GM12878 (cell line): ENCODE measurements around the gene RUNX3. TPM values are rescaled to one million over a fixed set of nuclear protein-coding genes. Genes with fewer than 3 reads are reported as not detected.

Source experiments
- BCL11A ChIP-seq: IDR thresholded peaks from 2 replicates; pipeline ENCODE4 v1.6.1; 2011; ENCODE audit warnings: low read depth, low read length
- BMI1 ChIP-seq: fragments of 450-650 bp; IDR thresholded peaks from 2 replicates; pipeline ENCODE4 v1.6.1; 2016; ENCODE audit warnings: mild to moderate bottlenecking, moderate library complexity, borderline replicate concordance
- CHD2 ChIP-seq: IDR thresholded peaks from 2 replicates; pipeline ENCODE4 v1.6.1; 2011; ENCODE audit warnings: low read depth, low read length, improper control_type of control experiment, borderline replicate concordance
- E4F1 ChIP-seq: fragments of 450-650 bp; IDR thresholded peaks from 2 replicates; pipeline ENCODE4 v1.6.1; 2018; ENCODE audit warnings: borderline replicate concordance, mild to moderate bottlenecking; ENCODE audit not compliant: partially characterized antibody
- ETV6 ChIP-seq, 2 experiments: fragments of 450-650 bp in 1 of 2; IDR thresholded peaks in 1 of 2; conservative IDR thresholded peaks in 1 of 2; 2 replicates each; pipeline ENCODE4 v1.6.1; 2014; ENCODE audit warnings: antibody characterized with exemption in 1 of 2, borderline replicate concordance in 1 of 2, low read depth in 1 of 2, mild to moderate bottlenecking in 1 of 2, moderate library complexity in 1 of 2
- HCFC1 ChIP-seq: fragments of 150-350 bp; IDR thresholded peaks from 2 replicates; pipeline ENCODE4 v1.6.1; 2014; ENCODE audit warnings: low read length
- HDGF ChIP-seq: fragments of 450-650 bp; IDR thresholded peaks from 2 replicates; pipeline ENCODE4 v1.6.1; 2016; ENCODE audit warnings: antibody characterized with exemption
- IKZF1 ChIP-seq: fragments of 450-650 bp; conservative IDR thresholded peaks from 2 replicates; pipeline ENCODE4 v1.6.1; 2017; ENCODE audit warnings: antibody characterized with exemption, mild to moderate bottlenecking
- JUNB ChIP-seq: IDR thresholded peaks from 2 replicates; pipeline ENCODE4 v1.6.1; 2016; ENCODE audit warnings: antibody characterized with exemption, mild to moderate bottlenecking
- JUND ChIP-seq: IDR thresholded peaks from 2 replicates; pipeline ENCODE4 v1.6.1; 2012; ENCODE audit warnings: low read depth, mild to moderate bottlenecking, low read length, improper control_type of control experiment, moderate library complexity
- NFIC ChIP-seq: IDR thresholded peaks from 2 replicates; pipeline ENCODE4 v1.6.1; 2012; ENCODE audit warnings: low read depth, mild to moderate bottlenecking, inconsistent platforms, low read length, moderate library complexity
- NR2C1 ChIP-seq: fragments of 450-650 bp; IDR thresholded peaks from 2 replicates; pipeline ENCODE4 v1.6.1; 2017; ENCODE audit warnings: antibody characterized with exemption, mild to moderate bottlenecking, moderate library complexity
- PML ChIP-seq: IDR thresholded peaks from 2 replicates; pipeline ENCODE4 v1.6.1; 2012; ENCODE audit warnings: low read length, inconsistent platforms
- POLR2AphosphoS5 ChIP-seq: IDR thresholded peaks from 2 replicates; pipeline ENCODE4 v1.6.1; 2011; ENCODE audit warnings: mild to moderate bottlenecking, low read length, inconsistent platforms
- RAD51 ChIP-seq: fragments of 450-650 bp; IDR thresholded peaks from 2 replicates; pipeline ENCODE4 v1.6.1; 2016; ENCODE audit warnings: moderate library complexity, mild to moderate bottlenecking, inconsistent platforms
- RUNX3 ChIP-seq: IDR thresholded peaks from 2 replicates; pipeline ENCODE4 v1.6.1; 2012; ENCODE audit warnings: low read length, inconsistent platforms
- TBL1XR1 ChIP-seq: IDR thresholded peaks from 2 replicates; pipeline ENCODE4 v1.6.1; 2012; ENCODE audit warnings: low read depth, low read length, improper control_type of control experiment
- TCF3 ChIP-seq: IDR thresholded peaks from 2 replicates; pipeline ENCODE4 v1.6.1; 2012; ENCODE audit warnings: low read depth, mild to moderate bottlenecking, low read length, borderline replicate concordance; ENCODE audit not compliant: insufficient read depth
- ZBTB11 ChIP-seq: fragments of 450-650 bp; formaldehyde crosslinking; IDR thresholded peaks from 2 replicates; pipeline ENCODE4 v1.5.0; 2022; ENCODE audit warnings: mild to moderate bottlenecking, missing genetic modification characterization
- ZNF207 ChIP-seq: fragments of 450-650 bp; IDR thresholded peaks from 2 replicates; pipeline ENCODE4 v1.6.1; 2014; ENCODE audit warnings: antibody characterized with exemption, mild to moderate bottlenecking, borderline replicate concordance
- ZNF217 ChIP-seq: fragments of 450-650 bp; IDR thresholded peaks from 2 replicates; pipeline ENCODE4 v1.6.1; 2017; ENCODE audit warnings: antibody characterized with exemption, mild to moderate bottlenecking
- polyA plus RNA-seq, 11 experiments: library from polyadenylated mRNA; depleted of rRNA in 4 of 11; unstranded in 6 of 11; stranded (reverse) in 5 of 11; fragments of >200 nt; fragmentation: Nextera tagmentation in 4 of 11; fragmentation: Illumina TruSeq in 1 of 11; extraction: Ambion mirVana in 4 of 11; extraction: Trizol in 1 of 11; gene quantifications; 1 replicate in 1 of 11; 2 replicates in 10 of 11; pipeline versions ENCODE4 v1.2.1 to v1.2.3, GENCODE V29; 2011 to 2016; ENCODE audit warnings: inconsistent platforms in 2 of 11, missing spikeins in 2 of 11, low read depth in 1 of 11
- total RNA-seq, 4 experiments: library from RNA; depleted of rRNA in 3 of 4; stranded (reverse); fragments of >200 nt in 3 of 4; fragmentation: Illumina TruSeq in 1 of 4; extraction: Trizol in 1 of 4; gene quantifications; 2 replicates each; pipeline versions ENCODE4 v1.2.1 to v1.2.3, GENCODE V29; 2013 to 2021
- TF ChIP-seq, protein P1 (sequence below): fragments of 150-350 bp; IDR thresholded peaks from 2 replicates; pipeline ENCODE4 v1.6.1; 2014; ENCODE audit warnings: mild to moderate bottlenecking, low read depth, low read length
- TF ChIP-seq, protein P2 (sequence below): IDR thresholded peaks from 2 replicates; pipeline ENCODE4 v1.6.1; 2011; ENCODE audit warnings: mild to moderate bottlenecking, low read depth, low read length, moderate library complexity; ENCODE audit not compliant: insufficient replicate concordance

RUNX3 gene
- total and polyA plus RNA-seq, 10 of the 15 experiments (the other 5 are each of a cell fraction or from before 2014, with no cell fraction given), result 19.0 to 151 (median 31.4) TPM

- TF ChIP-seq ZNF207 (no peak), TBL1XR1 (no peak), TCF3 (peak; percentile 82), RUNX3 (no peak), NR2C1 (no peak), NFIC (no peak), POLR2AphosphoS5 (no peak), ETV6 (conservative IDR thresholded peaks at IDR 0.05 in 1 of 2, IDR thresholded peaks at IDR 0.05 in 1 of 2; ENCODE audit: borderline replicate concordance in 1 of 2, low read depth in 1 of 2) (peak in 1 of 2 experiments; percentile 73; a peak in 2 of 4 replicates), JUND (peak; percentile 75; the same call in 1 of the 2 replicates), IKZF1 (peak; percentile 90), JUNB (peak; percentile 97), E4F1 (no peak), BCL11A (peak; percentile 76), HDGF (no peak), HCFC1 (no peak), CHD2 (peak; percentile 37; the same call in 1 of the 2 replicates), ZNF217 (peak; percentile 98; the same call in 1 of the 2 replicates), BMI1 (no peak), RAD51 (no peak; the same call in 1 of the 2 replicates), ZBTB11 (CRISPR knock-in tag) (no peak), PML (no peak)
- TF ChIP-seq, protein P1, sequence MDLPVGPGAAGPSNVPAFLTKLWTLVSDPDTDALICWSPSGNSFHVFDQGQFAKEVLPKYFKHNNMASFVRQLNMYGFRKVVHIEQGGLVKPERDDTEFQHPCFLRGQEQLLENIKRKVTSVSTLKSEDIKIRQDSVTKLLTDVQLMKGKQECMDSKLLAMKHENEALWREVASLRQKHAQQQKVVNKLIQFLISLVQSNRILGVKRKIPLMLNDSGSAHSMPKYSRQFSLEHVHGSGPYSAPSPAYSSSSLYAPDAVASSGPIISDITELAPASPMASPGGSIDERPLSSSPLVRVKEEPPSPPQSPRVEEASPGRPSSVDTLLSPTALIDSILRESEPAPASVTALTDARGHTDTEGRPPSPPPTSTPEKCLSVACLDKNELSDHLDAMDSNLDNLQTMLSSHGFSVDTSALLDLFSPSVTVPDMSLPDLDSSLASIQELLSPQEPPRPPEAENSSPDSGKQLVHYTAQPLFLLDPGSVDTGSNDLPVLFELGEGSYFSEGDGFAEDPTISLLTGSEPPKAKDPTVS, result no peak
- TF ChIP-seq, protein P2, sequence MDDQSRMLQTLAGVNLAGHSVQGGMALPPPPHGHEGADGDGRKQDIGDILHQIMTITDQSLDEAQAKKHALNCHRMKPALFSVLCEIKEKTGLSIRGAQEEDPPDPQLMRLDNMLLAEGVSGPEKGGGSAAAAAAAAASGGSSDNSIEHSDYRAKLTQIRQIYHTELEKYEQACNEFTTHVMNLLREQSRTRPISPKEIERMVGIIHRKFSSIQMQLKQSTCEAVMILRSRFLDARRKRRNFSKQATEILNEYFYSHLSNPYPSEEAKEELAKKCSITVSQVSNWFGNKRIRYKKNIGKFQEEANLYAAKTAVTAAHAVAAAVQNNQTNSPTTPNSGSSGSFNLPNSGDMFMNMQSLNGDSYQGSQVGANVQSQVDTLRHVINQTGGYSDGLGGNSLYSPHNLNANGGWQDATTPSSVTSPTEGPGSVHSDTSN, result peak; percentile 33
These were observed 36.8 kb upstream of the RUNX3 start (continued) for GRCh38 chr1:24966724-24967346.
